Mammary epithelial cell (primary cell): ENCODE results near the gene SUPT16H.
"Not testable (repeated sequence)": the region's sequence is repeated elsewhere in the genome, so short reads cannot be mapped to it uniquely, and the experiment has no call there.

Experiments
- EZH2 ChIP-seq: IDR thresholded peaks from 2 replicates; pipeline ENCODE4 v1.6.1; 2012; ENCODE audit warnings: low read length, inconsistent platforms, borderline replicate concordance
- TF ChIP-seq, protein P1 (sequence below), 2 donors: IDR thresholded peaks in 1 of 2; conservative IDR thresholded peaks in 1 of 2; 2 replicates each; pipeline ENCODE4 v1.5.1; 2011 to 2012; ENCODE audit warnings: inconsistent platforms in 2 of 2, low read length in 2 of 2, mild to moderate bottlenecking in 2 of 2, control low read depth in 1 of 2, low read depth in 1 of 2; ENCODE audit not compliant: insufficient read depth in 1 of 2; ENCODE audit errors: extremely low read depth in 1 of 2

DNA sequence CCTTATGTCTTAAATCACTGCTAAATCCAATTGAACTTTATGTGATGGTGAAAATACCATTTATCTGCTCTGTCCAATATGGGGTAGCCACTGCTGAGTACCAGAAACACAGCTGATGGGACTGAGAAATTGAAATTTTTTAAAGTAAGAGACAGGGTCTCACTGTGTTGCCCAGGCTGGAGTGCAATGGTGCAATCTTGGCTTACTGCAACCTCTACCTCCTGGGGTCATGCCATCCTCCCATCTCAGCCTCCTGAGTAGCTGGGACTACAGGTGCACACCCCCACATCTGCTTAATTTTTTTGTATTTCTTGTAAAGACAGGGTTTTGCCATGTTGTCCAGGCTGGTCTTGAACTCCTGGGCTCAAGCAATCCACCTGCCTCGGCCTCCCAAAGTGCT, 11.0 kb downstream of the SUPT16H start:
- TF ChIP-seq, protein P1, sequence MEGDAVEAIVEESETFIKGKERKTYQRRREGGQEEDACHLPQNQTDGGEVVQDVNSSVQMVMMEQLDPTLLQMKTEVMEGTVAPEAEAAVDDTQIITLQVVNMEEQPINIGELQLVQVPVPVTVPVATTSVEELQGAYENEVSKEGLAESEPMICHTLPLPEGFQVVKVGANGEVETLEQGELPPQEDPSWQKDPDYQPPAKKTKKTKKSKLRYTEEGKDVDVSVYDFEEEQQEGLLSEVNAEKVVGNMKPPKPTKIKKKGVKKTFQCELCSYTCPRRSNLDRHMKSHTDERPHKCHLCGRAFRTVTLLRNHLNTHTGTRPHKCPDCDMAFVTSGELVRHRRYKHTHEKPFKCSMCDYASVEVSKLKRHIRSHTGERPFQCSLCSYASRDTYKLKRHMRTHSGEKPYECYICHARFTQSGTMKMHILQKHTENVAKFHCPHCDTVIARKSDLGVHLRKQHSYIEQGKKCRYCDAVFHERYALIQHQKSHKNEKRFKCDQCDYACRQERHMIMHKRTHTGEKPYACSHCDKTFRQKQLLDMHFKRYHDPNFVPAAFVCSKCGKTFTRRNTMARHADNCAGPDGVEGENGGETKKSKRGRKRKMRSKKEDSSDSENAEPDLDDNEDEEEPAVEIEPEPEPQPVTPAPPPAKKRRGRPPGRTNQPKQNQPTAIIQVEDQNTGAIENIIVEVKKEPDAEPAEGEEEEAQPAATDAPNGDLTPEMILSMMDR (conservative IDR thresholded peaks at IDR 0.05 in 1 of 2, IDR thresholded peaks at IDR 0.05 in 1 of 2; ENCODE audit: extremely low read depth in 1 of 2, insufficient read depth in 1 of 2, low read depth in 1 of 2, low read length in 2 of 2), result not testable (repeated sequence)
- TF ChIP-seq EZH2, result not testable (repeated sequence)
